Measurements from ENCODE around the gene LHX4. TPM values are rescaled to one million over a fixed set of nuclear protein-coding genes. Genes with fewer than 3 reads are reported as not detected.

LHX4 gene
- total and polyA plus RNA-seq, 2 of the 13 experiments (the other 11 are each of a cell fraction or from before 2014, with no cell fraction given), result 0.03 to 0.07 TPM

- ATAC-seq, result no peak
Observed at GRCh38 chr1:180261030-180261429, 31.0 kb downstream of the LHX4 start.

More at GRCh38 chr1:180261030-180261429, 31.0 kb downstream of the LHX4 start:
- H3K4me1 ChIP-seq (ENCODE audit: insufficient read depth, low read length), result peaks cover 11% of the 10 kb centered on the region
- ChIA-PET POLR2A (no interaction called here), CTCF (ENCODE audit: low intra/inter-chr PET ratio, low total read pairs) (no interaction called here)
- no peak overlapping the region for H3K4me3 ChIP-seq (replicated peaks in 1 of 3; ENCODE audit: insufficient read depth in 1 of 3, low read depth in 2 of 3, low read length in 3 of 3)
- H2AFZ ChIP-seq (ENCODE audit: low read length), result no peak overlapping the region
- peaks cover 8 to 56% of the 10 kb centered on the region in 2 experiments for H3K27me3 ChIP-seq (ENCODE audit: control insufficient read depth in 1 of 2, insufficient read depth in 2 of 2, low read length in 2 of 2)
- no peak overlapping the region for H3K4me2 ChIP-seq (ENCODE audit: low read depth, low read length)
- H3K79me2 ChIP-seq (ENCODE audit: insufficient read depth, low read length), result no peaks in the 10 kb centered on the region
- DNase-seq (ENCODE audit: low spot score) (no peak), FAIRE-seq (no peak)
- in situ Hi-C loops (cut with HindIII; ENCODE audit: extremely low pct_ligation_motif_present, low pct_unique_long_range_greater_than_20kb), result loop anchor here (10.0 kb wide), 1 partner anchor 76 kb away; no protein-coding TSS in a partner anchor
- H4K20me1 ChIP-seq (ENCODE audit: insufficient read depth, low read length), result no peaks in the 10 kb centered on the region
- intact Hi-C loops (cut with micrococcal nuclease; ENCODE audit: unreplicated experiment), result no loop called here
- no TSS peak for BruUV-seq (replicated peaks)
- TF ChIP-seq KLF16 (CRISPR knock-in tag; IDR thresholded peaks at IDR 0.05) (no peak), ZNF142 (CRISPR knock-in tag; IDR thresholded peaks at IDR 0.05) (no peak), AKAP8 (CRISPR knock-in tag; IDR thresholded peaks at IDR 0.05) (no peak), NBN (conservative IDR thresholded peaks at IDR 0.05) (no peak), ZC3H13 (CRISPR knock-in tag; IDR thresholded peaks at IDR 0.05) (no peak), GTF2F1 (IDR thresholded peaks at IDR 0.05; ENCODE audit: low read length) (no peak)
- H3K36me3 ChIP-seq (replicated peaks in 1 of 2; ENCODE audit: control insufficient read depth in 1 of 2, insufficient read depth in 2 of 2, low read length in 2 of 2), result no peaks in the 10 kb centered on the region
- no peak overlapping the region for H3K9ac ChIP-seq (ENCODE audit: insufficient read depth, low read depth, low read length)
- no peak overlapping the region for H3K27ac ChIP-seq (ENCODE audit: extremely low read length, insufficient read depth, low read length)
- no peaks in the 10 kb centered on the region for H3K9me3 ChIP-seq (ENCODE audit: low read length)
- 55% methylated on average over 10 of the region's 10 CpGs for WGBS (ENCODE audit: low lambda C conversion rate)
